GM21515 (cell line): Measurements from ENCODE around the gene TMCC1.
"Not testable (repeated sequence)": the region's sequence is repeated elsewhere in the genome, so short reads cannot be mapped to it uniquely, and the experiment has no call there.

ENCODE experiments used
- ATAC-seq: cut with Tn5 transposase; IDR thresholded peaks from one replicate; pipeline ENCODE4 v1.9.1; 2021; ENCODE audit not compliant: unreplicated experiment

The TMCC1 gene

DNA sequence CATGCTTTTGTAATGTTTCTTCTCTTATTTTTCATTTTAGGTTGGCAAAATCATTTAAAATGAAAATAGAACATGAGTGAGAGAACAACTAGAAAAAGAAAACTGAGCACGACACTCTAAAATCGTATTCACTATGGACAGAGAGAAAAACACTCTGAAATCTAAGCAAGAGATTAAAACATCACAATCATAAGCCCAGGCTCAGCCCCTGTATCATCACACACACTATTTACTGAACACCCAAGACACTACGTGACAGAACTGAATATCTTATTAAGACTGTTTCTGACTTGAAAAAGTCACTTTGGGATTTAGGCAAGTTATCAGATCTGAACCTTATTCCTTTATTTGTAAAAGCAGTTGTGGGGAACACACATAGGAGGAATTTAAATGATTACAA, 204.5 kb downstream of the TMCC1 start:
- no peak for ATAC-seq

DNA sequence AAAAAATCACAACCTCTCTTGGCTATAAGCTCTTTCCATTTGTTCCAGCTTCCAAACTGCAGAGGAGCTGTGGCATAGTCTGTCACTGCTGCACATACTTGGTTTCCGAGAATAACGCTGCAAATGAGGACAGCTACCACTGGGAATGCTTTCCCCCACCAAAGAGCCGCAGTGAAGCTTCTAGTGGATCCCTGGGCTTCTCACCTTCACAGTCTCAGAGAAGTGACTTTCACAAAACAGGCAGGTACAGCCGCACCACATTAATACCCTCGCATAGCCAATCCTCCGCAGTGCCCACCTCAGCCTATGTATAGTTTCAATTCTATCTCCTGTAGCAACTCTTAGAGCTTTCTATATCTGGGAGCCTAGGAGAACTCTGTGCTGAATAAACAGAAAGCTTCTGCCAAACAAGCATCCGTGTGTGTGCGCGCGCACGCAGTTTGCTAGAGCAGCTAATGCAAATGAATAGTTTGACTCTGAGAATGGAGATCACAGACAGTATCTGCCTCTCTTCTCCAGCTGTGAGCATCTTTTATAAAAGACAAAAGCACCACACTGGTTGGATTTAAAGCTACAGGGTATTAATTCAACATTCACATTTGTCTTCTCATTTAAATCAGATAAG, 205.1 kb downstream of the TMCC1 start:
- ATAC-seq = no peak

GRCh38 chr3:129687586-129688125, 205.9 kb downstream of the TMCC1 start:
- ATAC-seq = no peak

GRCh38 chr3:129686941-129687340, 206.6 kb downstream of the TMCC1 start:
- no peak for ATAC-seq

- no peak for ATAC-seq
These were observed 209.2 kb downstream of the TMCC1 start for GRCh38 chr3:129684270-129684669.

GRCh38 chr3:129683201-129683600, 210.3 kb downstream of the TMCC1 start:
- no peak for ATAC-seq

GRCh38 chr3:129676985-129677384, 216.5 kb downstream of the TMCC1 start:
- ATAC-seq = no peak

DNA sequence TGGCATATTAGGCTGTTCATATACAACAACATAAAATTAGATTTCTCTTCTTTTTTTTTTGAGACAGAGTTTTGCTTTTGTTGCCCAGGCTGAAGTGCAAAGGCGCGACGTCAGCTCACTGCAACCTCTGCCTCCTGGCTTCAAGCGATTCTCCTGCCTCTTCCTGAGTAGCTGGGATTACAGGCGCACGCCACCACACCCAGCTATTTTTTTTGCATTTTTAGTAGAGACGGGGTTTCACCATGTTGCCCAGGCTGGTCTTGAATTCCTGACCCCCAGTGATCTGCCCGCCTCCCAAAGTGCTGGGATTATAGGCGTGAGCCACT, 218.8 kb downstream of the TMCC1 start:
- ATAC-seq = not testable (repeated sequence)

GRCh38 chr3:129673897-129674797, 219.4 kb downstream of the TMCC1 start:
- ATAC-seq = no peak

DNA sequence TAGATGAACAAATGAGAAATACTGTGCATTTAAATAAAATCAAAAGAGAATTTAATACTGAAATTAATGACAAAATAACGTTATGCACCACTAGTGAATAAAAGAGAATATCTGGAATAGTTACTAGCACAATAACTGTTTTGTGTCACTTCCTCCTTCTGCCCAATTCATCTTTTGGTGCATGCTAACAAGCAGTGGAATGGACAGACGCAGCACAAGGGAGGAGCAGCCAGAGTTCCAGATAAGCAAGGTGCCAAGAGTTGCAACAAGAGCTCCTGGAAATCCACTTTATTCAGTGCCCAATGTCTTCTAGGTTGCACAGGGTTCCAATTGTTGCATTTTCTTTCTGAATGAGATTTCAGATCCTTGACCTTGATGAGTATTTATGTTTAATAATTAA, 220.5 kb downstream of the TMCC1 start:
- no peak for ATAC-seq

DNA sequence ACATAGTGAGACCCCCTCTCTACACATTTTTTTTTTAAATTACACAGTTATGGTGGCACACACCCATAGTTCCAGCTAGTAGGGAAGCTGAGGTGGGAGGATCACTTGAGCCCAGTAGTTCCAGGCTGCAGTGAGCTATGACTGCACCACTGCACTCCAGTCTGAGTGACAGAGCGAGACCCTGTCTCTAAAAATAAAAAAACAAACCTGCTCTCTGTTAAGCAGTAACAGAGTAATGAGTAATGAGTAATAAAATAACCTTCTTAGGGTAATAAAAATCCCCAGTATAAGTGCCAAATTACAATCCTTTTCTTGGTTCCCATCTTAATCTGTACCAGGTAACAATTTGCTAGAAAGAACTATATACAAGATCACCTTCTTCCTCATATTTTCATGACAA, 221.1 kb downstream of the TMCC1 start:
- ATAC-seq = no peak

DNA sequence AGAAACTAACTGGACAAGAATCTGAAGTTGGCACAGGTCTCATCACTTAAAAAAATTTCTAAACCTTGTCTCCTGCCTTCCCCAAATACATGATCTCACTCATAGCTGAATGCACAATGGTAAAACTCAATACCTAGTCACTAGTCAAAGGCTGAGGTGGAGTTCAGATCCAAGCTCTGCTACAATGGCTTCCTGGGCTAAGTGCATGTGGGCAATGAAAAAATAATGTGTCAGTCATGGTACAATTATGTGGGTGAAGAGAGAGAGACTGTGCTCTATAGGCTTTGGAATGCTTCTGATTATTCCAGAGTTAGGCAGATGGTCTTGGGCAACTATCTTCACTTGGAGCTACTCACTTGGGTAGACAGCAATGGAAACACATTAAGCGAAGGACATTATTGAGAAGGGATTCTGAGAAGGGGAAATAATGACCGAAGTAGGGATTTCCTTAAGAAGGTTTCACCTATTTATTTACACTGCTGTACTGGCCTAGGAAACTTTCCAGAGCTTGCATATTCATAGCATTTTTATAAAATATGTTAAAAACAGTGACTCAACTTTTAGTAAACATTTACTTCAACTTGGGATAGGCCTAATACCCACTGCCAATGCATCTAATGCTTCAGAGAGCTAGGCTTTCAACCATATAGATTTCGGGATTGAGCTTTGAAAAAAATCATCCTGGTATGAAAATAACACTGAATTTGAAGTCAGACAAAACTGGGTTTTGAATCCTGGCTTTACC, 228.3 kb downstream of the TMCC1 start:
- no peak for ATAC-seq

DNA sequence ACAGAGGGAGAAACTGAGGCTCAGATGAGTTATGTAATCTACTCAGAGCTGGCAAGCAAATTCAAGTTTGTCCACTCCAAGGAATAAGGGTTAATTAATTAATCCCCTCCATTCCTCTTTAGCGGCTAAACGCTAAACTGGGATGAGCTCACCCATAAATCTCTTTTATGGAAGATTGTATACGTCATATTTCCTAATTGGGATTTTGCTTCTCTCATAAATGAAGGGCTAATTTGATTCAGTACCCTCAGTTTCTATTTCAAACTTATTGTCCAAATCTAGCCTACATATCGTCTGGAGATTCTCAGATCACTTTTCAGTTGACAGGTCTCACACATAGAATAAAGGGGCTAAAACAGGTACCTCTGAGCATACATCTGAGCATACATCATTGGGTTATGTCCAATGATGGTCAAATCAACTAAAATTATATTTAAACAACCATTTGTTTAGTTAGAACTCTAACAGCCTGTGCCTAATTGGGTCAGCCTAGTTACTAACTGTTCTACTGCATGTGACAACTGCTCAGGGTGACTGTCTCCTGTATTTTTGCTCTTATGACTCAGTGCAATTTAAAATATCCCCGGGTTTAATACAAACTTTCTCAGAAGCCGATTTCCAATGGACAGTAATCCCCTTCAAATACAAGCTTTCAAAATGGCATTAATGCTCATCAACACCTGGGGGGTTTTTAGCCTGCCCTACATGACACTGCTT, 229.4 kb downstream of the TMCC1 start:
- no peak for ATAC-seq

DNA sequence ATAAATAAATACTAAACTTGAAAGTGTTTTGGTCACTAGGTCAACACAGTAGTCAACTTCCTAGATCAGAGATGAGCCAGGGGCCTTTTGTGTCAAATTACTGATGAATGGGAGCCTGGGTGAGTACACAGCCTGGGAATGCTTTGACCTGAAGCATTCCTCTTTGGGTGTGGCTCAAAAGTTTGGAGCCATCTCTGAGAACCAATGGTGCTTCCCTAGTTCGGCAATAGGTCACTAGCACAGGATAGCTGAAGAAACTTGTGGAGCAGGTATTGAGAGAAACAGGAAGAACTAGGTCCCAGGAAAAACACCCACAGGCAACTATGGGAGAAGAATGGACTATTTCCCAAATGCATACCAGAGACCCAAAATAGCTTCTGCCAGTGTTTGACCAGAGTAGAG, 230.5 kb downstream of the TMCC1 start:
- ATAC-seq = no peak

GRCh38 chr3:129662191-129662608, 231.3 kb downstream of the TMCC1 start:
- no peak for ATAC-seq

DNA sequence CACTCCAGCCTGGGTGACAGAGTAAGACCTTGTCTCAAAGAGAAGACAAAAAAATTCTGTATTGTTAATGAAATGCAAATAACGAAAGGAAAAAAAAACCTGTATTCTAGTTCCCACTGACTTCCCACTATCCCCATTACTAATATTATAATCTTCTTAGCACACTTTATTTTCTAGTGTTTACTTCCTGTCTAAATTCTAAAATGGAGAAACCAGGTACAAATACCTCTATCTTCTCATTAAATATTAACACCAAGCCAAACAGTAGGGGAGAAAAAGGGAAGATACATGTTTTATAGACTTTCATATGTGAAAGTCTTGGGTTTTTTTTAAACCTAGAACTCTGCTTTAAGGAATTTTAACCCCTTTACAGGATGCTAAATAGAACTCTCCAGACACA, 231.7 kb downstream of the TMCC1 start:
- no peak for ATAC-seq

GRCh38 chr3:129658110-129658843, 235.2 kb downstream of the TMCC1 start:
- no peak for ATAC-seq

- ATAC-seq = no peak
These were observed 236.1 kb downstream of the TMCC1 start for GRCh38 chr3:129657261-129658046.

DNA sequence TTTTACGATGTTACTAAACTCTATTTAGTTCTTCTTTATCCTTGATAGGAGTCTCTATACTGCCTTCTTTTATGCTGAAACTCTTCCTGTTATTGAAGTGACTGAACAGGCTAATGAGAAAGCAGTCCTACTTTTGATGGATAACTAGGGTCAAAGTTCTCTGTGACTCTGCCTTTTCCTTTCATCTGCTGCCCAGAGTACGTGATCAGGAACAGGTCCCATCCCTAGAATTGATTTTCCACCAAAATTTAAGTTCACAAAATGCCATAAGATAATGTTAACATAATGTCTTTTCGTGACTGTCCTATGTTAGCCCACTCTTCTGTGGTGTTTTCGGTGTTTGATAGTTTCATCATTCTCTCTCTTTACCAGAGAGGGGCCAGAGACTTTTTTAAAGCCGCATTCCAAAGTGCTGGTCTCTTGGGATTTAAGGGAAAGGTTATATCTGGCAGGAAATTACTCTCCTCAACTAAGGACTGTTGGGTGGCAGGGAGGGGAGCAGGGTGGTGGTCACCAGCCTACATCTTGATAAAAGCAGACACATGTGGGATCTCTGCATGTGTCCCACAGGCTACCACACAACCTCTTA, 236.8 kb downstream of the TMCC1 start:
- no peak for ATAC-seq
